ENCODE measurements around the gene RAPGEF3. TPM values are rescaled to one million over a fixed set of nuclear protein-coding genes. Genes with fewer than 3 reads are reported as not detected.

The RAPGEF3 gene
- total and polyA plus RNA-seq, 2 of the 13 experiments (the other 11 are each of a cell fraction or from before 2014, with no cell fraction given), result 0.07 TPM

GRCh38 chr12:47705566-47706425 is 52.9 kb downstream of the RAPGEF3 start, which contains the start of gene RPAP3 (continued):
- TF ChIP-seq HNF1B (CRISPR knock-in tag; IDR thresholded peaks at IDR 0.05) (peak; percentile 69; the same call in 1 of the 2 replicates), ELF3 (CRISPR knock-in tag; IDR thresholded peaks at IDR 0.05) (peak; percentile 80), BCL6 (CRISPR knock-in tag; IDR thresholded peaks at IDR 0.05) (peak; percentile 31), PHF20 (CRISPR knock-in tag; IDR thresholded peaks at IDR 0.05) (peak; percentile 75), DMAP1 (CRISPR knock-in tag; IDR thresholded peaks at IDR 0.05) (peak; percentile 43; the same call in 1 of the 2 replicates), ZNF138 (CRISPR knock-in tag; IDR thresholded peaks at IDR 0.05; ENCODE audit: low read depth) (no peak; the same call in 1 of the 2 replicates), ARHGAP35 (CRISPR knock-in tag; IDR thresholded peaks at IDR 0.05; ENCODE audit: borderline replicate concordance) (0 out of 2 replicates have a peak, but pooled peaks have one; percentile 21), RORA (CRISPR knock-in tag; IDR thresholded peaks at IDR 0.05) (no peak), ZIK1 (CRISPR knock-in tag; IDR thresholded peaks at IDR 0.05; ENCODE audit: borderline replicate concordance, low read depth) (no peak), FIP1L1 (IDR thresholded peaks at IDR 0.05; ENCODE audit: borderline replicate concordance, insufficient read depth, low read depth, low read length) (no peak), AGO2 (optimal IDR thresholded peaks at IDR 0.05; ENCODE audit: low read depth, low read length) (peak; percentile 53), POLR2A (IDR thresholded peaks at IDR 0.05; ENCODE audit: insufficient read depth in 1 of 2, low read depth in 2 of 2, low read length in 2 of 2) (peak; percentile 83 to 98), ZNF510 (CRISPR knock-in tag; IDR thresholded peaks at IDR 0.05; ENCODE audit: low read depth) (0 out of 2 replicates have a peak, but pooled peaks have one; percentile 65), ZMYM3 (CRISPR knock-in tag; IDR thresholded peaks at IDR 0.05) (no peak), DR1 (CRISPR knock-in tag; IDR thresholded peaks at IDR 0.05) (0 out of 2 replicates have a peak, but pooled peaks have one; percentile 27), ARNTL (CRISPR knock-in tag; IDR thresholded peaks at IDR 0.05) (no peak; the same call in 1 of the 2 replicates), THAP7 (CRISPR knock-in tag; IDR thresholded peaks at IDR 0.05) (0 out of 2 replicates have a peak, but pooled peaks have one; percentile 0), ZNF784 (CRISPR knock-in tag; IDR thresholded peaks at IDR 0.05; ENCODE audit: borderline replicate concordance) (no peak), MXD3 (CRISPR knock-in tag; IDR thresholded peaks at IDR 0.05) (peak; percentile 61; the same call in 1 of the 2 replicates), JARID2 (CRISPR knock-in tag; IDR thresholded peaks at IDR 0.05; ENCODE audit: insufficient replicate concordance) (no peak), ZBTB25 (CRISPR knock-in tag; IDR thresholded peaks at IDR 0.05) (0 out of 2 replicates have a peak, but pooled peaks have one; percentile 6), DDIT3 (CRISPR knock-in tag; IDR thresholded peaks at IDR 0.05) (no peak), NFIB (CRISPR knock-in tag; IDR thresholded peaks at IDR 0.05; ENCODE audit: borderline replicate concordance) (no peak)
